NCI-H510A (cell line): Measurements from ENCODE around the gene ZNF423.

Source experiments
- DNase-seq: peaks from one replicate; lab custom pipeline; 2025; lab: John Stamatoyannopoulos, UW

Gene ZNF423

DNA sequence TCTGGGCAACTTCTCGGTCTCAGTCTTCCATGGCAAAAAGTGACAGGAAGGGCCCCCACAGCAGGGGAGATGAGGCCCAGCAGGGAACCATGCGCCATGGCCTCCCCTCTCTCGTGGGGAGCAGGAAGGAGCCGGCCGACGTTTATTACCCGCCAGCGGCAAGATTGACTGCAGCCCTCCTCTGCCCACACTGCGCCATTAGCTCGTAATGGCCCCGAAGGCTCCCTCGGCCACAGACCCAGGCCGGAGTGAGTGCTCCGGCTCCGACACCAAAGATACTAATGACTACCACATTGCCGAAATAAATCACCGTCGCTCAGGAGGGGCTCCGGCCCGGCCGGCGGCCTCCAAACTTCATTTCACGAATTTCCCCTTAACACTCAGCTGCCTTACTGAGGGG lies 255.4 kb downstream of the ZNF423 start:
- DNase-seq: no peak

DNA sequence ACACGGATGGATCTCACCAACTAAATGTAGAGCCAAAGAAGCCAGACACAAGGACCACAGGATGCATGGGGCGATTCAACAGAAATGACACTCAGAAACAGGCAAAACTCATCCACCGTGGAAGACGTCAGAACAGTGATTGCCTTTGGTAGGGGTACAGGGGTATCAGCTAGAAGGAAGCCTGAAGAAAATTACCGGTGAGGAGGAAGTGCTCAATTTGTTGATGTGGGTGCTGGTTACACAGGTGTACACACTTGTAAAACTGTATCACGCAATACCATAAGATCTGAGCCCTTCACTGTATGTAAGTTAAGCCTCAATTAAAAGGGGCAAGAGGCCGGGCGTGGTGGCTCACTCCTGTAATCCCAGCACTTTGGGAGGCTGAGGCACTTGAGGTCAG lies 256.2 kb downstream of the ZNF423 start:
- DNase-seq: no peak

DNA sequence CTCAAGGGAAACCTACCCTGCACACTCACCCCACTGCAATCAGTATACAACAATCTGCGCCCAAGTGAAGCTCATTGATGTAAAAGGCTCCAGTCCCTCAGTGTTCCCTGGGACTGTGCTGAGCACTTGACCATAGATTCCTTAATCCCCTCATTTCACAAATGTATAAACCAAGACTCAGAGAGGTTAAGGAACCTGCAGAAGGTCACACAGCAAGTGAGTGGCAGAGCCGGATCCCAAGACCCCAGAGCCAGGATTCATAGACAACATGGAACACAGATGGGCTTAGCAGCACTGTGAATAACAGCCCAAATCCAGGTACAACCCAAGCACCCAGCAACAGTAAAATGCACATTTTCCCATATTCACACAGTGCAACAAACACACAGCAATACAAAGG lies 256.6 kb downstream of the ZNF423 start:
- DNase-seq: no peak

DNA sequence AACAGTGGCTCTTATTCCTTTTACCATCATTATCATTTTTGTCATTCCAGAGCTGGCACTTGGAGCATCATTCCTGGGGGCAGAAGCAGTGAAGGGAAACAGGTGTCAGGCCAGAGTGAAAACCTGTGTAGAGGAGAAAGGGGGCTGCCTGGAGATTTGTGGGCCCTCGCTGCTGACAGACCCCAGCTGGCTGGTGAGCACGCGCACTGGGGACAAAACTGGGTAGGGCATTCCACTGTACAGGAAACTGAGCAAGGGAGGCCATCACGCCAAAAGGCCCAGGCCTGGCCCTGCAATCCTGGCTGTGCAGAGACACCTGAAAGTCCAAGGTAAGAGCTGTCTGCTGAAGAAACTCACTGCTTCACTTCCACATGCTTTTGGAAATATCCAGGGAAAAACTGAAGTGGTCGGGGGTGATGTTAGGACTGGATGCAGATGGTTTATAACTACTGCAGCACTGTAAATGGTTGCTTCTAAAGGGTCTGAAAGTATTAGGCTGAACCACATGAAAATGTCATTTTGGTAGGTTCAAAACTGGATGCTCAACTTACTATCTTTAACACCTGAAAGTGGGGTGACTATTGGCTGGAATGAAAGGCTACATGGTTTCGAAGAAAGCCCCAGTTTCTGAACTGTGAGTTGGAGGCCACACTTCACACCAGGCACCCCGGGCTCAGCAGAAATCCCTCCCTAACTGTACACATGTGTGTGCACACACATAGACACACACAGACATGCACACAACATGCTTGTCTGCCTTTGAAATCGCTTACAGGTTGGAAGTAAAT lies 257.3 kb downstream of the ZNF423 start:
- DNase-seq: no peak

DNA sequence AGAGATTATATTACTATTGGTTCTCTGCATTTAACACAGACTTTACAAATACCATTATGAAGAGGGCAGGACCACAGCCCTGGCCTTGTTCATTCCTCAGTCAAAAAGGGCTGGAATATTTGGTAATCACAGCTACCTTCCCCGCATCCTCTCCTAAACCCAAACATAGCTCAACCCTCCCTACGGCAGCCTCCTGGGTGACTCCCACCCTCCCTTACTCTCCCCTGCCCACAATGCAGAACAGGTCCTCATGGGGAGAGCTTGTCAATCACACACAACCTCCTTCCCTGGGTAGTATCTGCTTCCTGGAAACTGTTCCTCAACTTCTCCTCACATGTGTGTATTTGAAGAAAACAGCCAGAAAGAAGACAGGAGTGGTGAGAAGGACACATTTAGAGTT lies 258.1 kb downstream of the ZNF423 start:
- no peak for DNase-seq

DNA sequence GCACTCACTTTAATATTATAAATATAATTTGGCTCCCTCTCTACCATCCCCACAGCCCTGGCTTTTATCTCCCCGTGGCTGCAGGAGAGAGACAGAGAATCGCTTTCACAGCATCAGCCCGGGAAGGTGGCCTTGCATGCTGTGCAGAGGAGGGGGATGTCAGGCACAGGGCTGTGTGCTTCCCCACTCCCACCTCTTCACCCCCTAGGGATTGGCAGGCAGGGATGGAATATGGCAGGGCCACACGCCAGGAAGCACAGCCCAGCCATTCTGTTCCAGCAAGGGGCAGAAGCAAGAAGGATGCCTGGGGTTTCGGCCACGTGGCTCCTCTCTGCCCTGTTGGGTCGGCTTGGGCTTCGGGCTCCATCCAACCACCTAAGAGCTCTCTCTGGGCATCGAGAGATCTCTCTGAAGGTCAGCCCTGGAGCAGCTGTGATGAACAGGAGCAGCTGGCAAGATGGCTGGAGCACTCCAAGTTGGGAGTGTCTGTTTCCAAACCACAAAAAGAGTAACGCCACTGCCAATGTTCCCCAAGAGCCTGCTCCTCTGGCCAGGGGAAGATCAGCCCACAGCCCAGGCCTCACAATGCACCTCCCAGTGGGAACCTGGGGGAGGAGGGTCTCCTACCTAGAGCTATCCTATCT lies 259.1 kb downstream of the ZNF423 start:
- DNase-seq: no peak

DNA sequence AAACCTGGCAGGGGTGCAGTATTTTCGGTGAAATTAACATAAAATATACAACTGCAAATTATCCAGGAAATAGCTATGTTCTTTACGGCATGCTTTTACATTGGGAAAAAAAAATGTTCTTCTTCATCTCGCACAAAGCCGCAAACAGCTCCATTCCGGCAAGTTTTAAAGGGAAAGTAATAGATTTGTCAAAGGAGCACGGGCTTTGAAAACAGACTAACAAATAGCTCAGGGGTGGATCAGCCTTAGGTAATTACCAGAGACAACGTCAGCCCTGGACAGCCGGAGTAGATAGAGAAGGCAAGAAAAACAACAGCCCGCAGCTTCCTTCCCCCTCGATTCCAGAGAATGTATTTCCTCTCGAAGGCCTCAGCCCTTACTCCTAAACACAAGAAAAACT lies 259.8 kb downstream of the ZNF423 start:
- no peak for DNase-seq

DNA sequence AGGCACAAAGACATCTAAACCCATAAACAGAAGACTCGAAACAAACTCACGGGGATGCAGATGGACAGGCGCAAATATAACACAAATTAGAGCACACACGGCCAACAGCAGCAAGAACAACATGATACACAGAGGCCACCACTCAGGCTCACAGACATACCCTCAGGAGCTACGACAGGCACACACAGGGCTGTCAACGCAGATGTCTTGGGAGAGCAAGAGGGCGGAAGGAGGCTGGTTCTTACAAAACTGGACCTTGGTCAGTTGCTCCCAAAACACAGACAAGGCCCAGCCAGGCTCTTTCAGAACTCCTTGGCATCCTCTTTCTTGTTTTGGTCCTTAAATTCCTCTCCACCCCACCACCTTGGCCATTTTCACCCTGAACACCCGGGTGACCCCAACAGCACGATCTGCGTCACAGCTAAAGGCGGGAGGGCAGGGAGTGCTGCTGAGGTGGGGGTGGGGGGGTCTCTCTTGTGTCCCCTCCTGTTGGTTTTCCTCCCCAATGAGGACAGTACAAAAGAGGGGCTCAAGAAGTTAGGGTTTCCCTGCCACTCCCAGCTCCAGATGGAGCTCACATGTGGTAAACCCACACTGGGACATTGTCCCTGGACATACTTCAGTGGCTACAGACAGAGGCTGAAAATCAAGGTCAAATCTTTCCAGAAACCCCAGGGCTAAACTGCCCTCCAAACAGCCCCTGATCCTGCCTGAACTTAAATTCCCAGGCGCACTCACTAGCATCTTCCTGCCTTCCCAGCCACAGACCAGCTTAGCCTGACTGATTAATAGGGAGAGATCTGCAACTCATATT lies 261.0 kb downstream of the ZNF423 start:
- DNase-seq: no peak

DNA sequence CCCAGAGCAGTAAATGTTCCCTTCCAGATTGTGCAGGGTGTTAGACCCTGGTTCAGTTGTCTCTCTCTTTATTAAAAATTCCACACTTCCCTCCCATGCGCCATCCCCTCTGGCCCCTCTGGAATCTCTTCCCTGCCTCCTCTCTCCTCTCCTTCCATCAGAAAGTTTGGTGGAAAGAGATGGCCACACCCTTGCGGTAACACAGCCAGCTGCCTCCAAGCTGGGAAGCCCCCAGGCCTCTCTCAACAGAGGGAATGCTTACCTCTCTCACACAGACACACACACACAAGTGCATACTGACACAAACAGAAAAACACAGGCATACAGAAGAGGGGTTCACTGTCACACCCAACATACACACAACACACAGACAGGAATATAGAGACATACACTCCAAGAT lies 261.8 kb downstream of the ZNF423 start:
- no peak for DNase-seq

DNA sequence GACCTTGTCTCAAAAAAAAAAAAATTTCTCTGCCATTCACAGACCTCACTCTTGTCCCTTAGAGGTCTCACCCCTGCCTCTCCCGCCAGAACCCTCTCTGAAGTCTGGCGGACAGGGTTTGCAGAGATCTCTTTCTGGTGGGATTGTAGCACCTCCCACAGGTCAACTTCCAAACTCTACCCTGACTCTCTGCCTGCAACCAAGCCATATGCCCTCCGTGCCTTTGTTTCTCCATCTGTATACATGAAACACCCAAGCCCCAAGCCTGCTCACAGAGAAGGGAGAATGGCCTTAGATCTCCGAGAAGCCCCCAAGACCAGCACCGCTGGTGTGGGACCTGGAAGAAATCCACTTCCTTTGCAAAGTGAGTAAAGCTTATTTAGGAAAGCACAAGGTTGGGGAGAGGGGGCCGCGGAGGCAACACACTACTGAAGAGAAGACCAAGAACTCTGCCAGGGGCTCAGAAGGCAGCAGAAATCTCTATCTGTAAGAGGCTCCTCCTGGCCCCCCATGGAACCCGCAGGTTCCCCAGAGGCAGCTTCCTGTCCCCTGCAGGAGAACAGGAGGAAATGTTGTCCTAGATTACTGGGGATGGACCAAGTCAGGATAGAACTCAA lies 262.4 kb downstream of the ZNF423 start:
- DNase-seq: no peak

DNA sequence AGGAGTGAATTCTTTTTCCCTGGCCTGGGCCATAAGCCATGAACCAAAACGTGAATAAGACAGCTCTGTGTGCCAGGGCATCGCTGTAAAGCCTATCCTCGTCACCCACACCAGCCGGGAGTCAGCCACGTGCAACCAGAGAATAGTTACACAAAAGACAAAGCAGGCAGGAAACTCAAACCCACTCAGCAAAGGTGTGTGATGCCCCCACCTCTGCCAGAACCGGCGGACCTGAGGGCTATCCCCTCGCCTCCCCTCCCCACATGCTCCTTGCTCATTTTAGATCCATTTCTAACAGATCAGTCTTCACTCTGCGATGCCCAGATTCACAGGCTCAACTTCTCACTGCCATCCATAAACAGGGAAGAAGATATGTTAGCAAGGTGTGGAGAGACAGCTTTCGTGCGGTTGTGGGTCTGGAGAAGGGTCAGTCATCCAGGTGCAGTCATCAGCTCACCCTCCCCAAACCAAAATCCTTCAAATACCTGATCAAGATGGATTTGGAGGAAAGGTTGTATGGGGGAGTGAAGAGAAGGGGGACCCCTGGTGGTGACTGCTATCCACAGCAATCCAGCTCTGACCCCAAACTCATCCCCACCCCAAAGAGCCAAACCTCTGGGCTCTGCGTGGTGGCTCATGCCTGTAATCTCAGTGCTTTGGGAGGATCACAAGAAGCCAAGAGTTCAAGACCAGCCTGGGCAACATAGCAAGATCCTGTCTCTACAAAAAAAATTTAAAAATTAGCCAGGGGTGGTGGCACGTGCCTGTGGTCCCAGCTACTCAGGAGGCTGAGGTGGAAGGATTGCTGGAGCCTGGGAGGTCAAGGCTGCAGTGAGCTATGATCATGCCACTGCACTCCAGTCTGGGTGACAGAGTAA lies 263.1 kb downstream of the ZNF423 start:
- no peak for DNase-seq

DNA sequence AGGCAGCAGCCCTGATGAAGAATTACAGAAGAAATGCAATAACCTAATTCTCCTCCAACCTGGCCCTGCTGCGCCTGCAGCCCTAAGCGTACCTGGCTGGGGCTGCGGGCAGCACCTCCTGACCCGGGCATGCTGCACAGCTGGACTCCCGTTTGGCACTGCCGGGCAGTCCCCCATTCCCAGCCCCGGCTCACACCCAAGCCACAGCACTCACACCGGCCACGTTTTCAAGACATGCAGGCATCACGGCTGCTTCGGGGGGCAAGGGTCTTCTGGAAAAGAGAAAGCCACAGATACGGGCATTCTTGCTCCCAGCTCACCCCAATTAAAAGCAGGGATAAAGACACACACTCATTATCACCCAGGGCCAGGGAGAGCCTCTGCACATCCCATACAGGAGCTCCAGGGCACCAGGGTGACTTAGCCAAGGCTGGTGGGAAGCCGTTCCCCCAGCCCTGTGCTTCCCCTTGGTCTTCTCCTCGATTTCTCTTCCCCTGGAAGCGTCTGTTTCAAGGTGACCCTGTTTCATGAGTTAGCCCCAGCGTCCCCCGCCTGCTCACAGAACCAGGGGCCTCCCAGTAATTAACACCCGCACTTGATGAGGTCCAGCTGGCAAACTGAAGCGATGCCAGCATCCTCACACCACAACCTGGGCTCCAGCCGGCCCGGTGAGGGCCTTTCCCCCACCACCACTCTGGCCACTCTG lies 265.6 kb downstream of the ZNF423 start:
- no peak for DNase-seq

DNA sequence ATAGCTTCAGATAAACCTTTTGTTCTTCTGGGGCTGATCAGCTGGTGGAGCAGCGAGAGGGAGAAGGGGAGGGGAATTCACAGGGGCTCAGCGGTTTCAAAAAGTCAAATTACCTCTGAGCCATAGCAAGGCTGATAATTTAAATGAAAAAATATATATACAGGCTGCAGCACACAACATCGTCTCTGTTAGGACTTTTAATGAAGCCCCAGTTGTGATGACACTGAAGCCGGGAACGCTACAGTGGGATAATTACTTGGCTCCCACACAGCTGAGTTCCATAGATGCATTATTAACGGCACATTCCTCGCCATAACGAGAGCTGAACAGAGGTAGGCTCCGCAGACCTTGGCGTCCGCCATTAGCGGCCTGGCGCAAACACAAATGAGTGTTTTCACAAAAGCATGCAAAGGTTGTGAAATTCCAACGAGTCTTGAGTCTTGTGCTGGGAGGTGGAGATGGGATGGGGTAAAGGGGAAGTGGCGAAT lies 266.3 kb downstream of the ZNF423 start:
- DNase-seq: no peak

DNA sequence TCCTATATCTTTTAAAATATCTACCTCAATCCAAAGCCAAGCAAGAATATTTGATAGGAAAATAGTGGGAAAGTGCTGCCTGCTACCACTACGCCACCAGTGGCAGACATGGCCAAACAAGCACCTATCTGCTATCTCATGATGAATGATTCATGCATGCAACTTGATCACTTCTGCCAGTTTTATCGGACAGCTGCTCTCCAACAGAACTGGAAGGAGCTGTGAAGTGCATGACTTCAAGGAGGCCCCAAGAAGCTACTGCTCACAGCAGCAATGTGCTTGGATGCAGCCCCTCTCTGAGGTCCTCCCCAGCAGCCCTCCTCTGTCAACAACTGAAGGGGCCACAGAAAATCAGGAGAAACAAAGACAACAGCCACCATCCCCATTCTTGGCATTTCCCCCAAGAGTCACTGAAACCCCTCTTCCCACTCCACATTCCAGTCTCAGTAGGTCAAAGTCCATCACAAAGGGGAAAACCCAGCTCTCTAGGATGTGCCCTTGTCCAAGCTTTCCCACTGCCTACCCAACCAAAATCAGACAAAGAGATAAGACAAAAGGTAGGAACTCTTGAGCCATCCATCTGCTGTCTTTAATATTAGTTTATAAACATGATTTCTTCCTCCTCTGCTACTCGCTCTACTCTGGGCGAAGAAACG lies 267.1 kb downstream of the ZNF423 start:
- no peak for DNase-seq

DNA sequence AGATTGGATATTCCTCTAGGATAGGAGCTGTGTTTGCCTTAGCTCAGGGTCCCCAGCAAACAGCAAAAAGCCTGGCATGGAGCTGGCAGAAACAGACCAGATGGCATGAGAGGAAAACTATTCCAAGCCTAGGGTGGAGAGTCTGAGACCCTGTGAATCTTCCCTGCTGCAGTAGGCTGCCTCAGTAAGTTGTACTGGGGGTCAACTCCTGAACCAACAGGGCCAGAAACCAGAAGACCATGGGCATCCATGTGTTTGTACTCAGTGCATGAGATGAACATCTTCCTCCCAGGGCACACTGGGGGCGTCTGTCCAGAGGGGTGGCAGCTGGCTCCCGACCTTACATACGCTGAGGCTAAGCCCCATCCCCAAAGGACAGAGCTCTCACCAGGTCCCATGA lies 267.9 kb downstream of the ZNF423 start:
- DNase-seq: no peak

DNA sequence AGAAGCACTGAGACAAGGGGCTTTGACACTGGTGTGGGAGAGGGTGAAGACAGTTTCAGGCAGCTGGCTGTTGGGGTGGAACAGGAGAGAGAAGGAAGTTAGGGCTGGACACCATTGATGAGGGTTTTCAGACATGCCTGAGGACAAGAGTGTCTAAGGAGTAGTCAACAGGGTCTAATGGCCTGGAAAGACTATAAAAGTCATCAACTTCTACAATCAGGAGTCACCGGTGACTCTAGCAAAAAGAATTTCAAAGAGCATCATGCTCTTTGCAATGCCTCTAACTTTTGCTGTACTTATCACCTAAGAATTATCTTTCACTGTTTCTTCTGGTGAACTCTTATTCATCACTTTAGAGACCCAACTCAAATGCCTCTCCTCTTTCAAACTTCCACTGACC lies 268.4 kb downstream of the ZNF423 start:
- DNase-seq: no peak

DNA sequence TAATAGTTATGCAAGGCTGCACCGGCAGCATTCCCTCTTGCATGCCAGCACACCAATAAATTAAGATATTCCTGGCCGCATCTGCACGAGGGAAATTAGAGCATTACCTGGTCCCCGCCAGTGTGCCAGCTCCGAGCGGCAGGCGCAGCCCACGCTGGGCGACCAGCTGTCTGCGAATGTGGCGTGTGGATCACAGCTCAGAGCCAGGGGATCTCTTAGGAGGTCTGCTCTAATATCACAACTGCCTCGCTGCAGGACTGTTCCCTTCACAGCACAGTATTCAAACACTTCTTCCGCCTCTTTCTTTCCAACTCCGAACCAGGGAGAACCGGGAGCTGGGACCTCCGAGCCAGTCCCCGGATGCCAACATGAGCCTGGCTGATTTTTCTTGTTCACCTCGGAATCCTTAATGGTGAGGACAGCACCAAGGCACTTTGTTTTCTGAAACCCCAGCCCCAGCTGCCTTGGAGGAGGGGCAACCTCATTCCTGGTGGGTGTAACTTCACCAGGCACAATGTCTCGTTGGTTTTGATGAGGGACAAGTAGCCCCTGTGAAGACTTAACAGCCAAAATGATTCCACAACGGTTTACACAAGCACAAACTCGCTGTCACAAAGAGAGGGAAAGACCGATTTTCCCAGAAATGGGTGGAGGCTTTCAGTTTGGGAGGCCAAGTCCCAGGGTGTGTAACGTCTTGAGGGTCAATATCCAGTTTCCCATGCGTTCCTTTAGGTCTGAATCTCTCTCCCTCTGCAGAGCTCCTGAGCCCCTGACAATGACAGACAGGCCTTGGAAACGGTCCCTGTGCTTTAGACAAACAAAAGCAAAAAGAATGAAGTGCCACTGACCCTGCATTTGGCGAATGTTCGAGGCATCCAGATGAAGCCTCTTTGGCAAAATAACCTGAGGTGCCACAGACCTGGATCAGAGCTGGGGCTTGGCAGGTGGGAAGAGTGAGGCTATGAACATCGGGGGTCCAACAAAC lies 269.2 kb downstream of the ZNF423 start:
- no peak for DNase-seq

DNA sequence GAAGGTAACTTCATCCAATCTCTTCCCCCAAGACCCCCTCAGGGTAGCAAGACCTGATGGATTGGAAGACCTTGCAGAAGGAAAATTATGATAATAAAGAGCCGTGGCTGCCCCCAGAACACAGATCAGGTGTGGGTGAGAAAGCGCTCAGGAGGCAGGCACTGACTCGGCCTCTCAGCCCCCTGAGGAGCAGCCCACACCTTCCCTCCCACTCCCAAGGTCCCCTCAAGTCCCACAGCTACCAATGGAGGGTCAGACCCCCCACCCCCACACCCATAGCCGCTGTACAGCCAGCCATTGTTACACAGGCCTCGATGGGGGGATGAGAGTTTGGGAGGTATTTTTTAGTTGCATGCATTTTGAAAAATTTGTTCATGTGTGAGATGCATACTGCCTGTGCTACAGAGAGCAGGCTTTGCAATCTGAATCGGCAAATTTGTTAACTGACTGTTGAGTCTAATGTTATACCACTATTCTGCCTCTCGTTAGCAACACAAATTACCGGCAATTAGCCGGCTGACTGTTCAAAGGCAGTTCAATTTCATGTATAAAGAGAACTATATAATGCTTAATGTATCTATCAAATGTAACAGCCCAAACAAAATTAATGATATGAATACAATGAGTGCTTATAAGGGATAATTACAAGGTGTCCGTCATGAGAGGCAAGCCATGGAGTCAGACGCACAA lies 270.6 kb downstream of the ZNF423 start:
- DNase-seq: no peak
